Measurements from ENCODE around the gene MC3R. TPM values are rescaled to one million over a fixed set of nuclear protein-coding genes. Genes with fewer than 3 reads are reported as not detected.

MC3R gene
- total RNA-seq, 1 experiment from 2014 or later: not detected

DNA sequence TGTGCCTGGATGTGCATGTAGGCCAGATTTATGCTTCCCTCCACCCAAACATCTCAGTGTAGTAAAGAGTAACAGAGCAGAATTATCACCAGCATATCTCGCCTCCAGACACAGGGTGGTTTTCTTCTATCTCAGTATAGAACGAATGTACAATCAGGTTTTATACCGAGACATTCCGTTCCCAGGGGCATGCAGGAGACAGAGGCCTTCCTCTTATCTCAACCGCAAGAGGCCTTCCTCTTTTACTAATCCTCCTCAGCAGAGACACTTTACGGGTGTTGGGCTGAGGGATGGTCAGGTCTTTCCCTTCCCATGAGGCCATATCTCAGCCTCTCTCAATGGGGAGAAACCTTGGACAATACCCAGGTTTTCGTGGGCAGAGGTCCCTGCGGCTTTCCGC, 36.4 kb upstream of the MC3R start:
- peaks cover 34% of the 10 kb centered on the region for H3K27me3 ChIP-seq (ENCODE audit: low read length)
- H2AFZ ChIP-seq (ENCODE audit: low read length): no peak overlapping the region
- no peaks in the 10 kb centered on the region for H4K20me1 ChIP-seq (ENCODE audit: low read length)
- BruUV-seq (replicated peaks): no TSS peak
- H3K9ac ChIP-seq (ENCODE audit: low read length): no peak overlapping the region
- TF ChIP-seq EZH2 (IDR thresholded peaks at IDR 0.05; ENCODE audit: low read length, unreplicated experiment) (no peak), EZH2phosphoT487 (IDR thresholded peaks at IDR 0.05; ENCODE audit: borderline replicate concordance, low read length) (no peak)
- TF ChIP-seq, protein P1, sequence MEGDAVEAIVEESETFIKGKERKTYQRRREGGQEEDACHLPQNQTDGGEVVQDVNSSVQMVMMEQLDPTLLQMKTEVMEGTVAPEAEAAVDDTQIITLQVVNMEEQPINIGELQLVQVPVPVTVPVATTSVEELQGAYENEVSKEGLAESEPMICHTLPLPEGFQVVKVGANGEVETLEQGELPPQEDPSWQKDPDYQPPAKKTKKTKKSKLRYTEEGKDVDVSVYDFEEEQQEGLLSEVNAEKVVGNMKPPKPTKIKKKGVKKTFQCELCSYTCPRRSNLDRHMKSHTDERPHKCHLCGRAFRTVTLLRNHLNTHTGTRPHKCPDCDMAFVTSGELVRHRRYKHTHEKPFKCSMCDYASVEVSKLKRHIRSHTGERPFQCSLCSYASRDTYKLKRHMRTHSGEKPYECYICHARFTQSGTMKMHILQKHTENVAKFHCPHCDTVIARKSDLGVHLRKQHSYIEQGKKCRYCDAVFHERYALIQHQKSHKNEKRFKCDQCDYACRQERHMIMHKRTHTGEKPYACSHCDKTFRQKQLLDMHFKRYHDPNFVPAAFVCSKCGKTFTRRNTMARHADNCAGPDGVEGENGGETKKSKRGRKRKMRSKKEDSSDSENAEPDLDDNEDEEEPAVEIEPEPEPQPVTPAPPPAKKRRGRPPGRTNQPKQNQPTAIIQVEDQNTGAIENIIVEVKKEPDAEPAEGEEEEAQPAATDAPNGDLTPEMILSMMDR (conservative IDR thresholded peaks at IDR 0.05; ENCODE audit: low read depth, low read length): no peak
- H3K9me3 ChIP-seq (ENCODE audit: low read length): no peaks in the 10 kb centered on the region
- DNase-seq (no peak), ATAC-seq (no peak)
- H3K27ac ChIP-seq (ENCODE audit: low read length): no peak overlapping the region
- H3K4me2 ChIP-seq (ENCODE audit: low read length): no peak overlapping the region
- POLR2A ChIA-PET (ENCODE audit: unreplicated experiment): no interaction called here
- no peaks in the 10 kb centered on the region for H3F3A ChIP-seq (ENCODE audit: low read length, unreplicated experiment)
- H3K79me2 ChIP-seq (ENCODE audit: low read length): no peaks in the 10 kb centered on the region
- H3K9me2 ChIP-seq (replicated peaks; ENCODE audit: low read length): no peaks in the 10 kb centered on the region
- H3K4me3 ChIP-seq (ENCODE audit: low read length): no peak overlapping the region
- H3K36me3 ChIP-seq (ENCODE audit: low read depth, low read length): no peaks in the 10 kb centered on the region
- intact Hi-C loops (cut with micrococcal nuclease): no loop called here
- CTCF ChIA-PET: no interaction called here
- H3K4me1 ChIP-seq (ENCODE audit: insufficient read depth, low read length): no peaks in the 10 kb centered on the region

DNA sequence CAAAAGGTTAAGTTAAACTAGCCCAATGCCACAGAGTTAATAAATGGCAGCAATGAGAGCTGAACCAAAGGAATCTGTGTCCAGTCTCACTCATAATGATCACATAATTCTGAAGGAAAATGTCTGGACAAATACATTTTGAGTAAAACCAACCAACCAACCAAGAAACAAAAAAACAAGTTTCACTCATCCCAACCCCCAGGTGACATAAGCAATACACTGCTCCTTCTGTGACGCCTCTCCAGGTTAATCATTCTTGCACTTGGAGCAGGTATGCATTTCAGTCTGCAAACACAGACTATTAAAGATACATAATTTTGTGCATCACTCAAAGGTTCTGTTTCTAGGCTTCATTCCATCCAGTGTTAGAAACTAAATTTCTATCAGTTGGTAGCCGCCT, 35.2 kb upstream of the MC3R start:
- Histone ChIP-seq H3K79me2 (ENCODE audit: low read length) (no peaks in the 10 kb centered on the region), H3K9ac (ENCODE audit: low read length) (no peak overlapping the region), H2AFZ (ENCODE audit: low read length) (no peak overlapping the region), H3K4me2 (ENCODE audit: low read length) (no peak overlapping the region), H3K27me3 (ENCODE audit: low read length) (peaks cover 34% of the 10 kb centered on the region), H3K27ac (ENCODE audit: low read length) (no peak overlapping the region), H3F3A (ENCODE audit: low read length, unreplicated experiment) (no peaks in the 10 kb centered on the region), H4K20me1 (ENCODE audit: low read length) (no peaks in the 10 kb centered on the region), H3K9me2 (replicated peaks; ENCODE audit: low read length) (no peaks in the 10 kb centered on the region), H3K36me3 (ENCODE audit: low read depth, low read length) (no peaks in the 10 kb centered on the region), H3K4me1 (ENCODE audit: insufficient read depth, low read length) (no peaks in the 10 kb centered on the region), H3K9me3 (ENCODE audit: low read length) (no peaks in the 10 kb centered on the region), H3K4me3 (ENCODE audit: low read length) (no peak overlapping the region)
- POLR2A ChIA-PET (ENCODE audit: unreplicated experiment): no interaction called here
- no peak for DNase-seq
- CTCF ChIA-PET: no interaction called here
- no peak for TF ChIP-seq EZH2 (IDR thresholded peaks at IDR 0.05; ENCODE audit: low read length, unreplicated experiment)
- no peak for TF ChIP-seq EZH2phosphoT487 (IDR thresholded peaks at IDR 0.05; ENCODE audit: borderline replicate concordance, low read length)
- TF ChIP-seq, protein P1 (conservative IDR thresholded peaks at IDR 0.05; ENCODE audit: low read depth, low read length): no peak
- intact Hi-C loops (cut with micrococcal nuclease): no loop called here
- ATAC-seq: no peak
- no TSS peak for BruUV-seq (replicated peaks)

DNA sequence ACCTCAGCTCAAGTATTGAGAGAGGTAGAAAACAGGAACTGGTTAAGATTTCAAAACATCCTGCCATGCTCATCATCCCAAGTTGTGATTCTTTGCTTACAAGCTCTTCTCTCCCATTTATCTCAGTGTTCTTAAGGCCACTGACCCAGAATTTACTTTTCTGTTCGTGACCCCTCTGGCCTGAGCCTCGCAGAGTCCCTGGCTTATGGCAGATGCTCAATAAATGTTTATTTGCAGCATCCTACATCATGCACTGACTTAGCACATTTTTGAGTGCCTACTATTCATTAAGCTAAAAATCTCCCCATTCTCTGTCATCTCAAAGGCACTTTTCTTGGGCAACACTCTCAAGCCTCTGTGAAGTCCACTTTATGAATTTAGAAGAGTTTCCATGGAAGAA, 33.4 kb upstream of the MC3R start:
- intact Hi-C loops (cut with micrococcal nuclease): no loop called here

More for the DNA sequence above, 33.4 kb upstream of the MC3R start:
- H3K4me3 ChIP-seq (ENCODE audit: low read length): no peak overlapping the region
- no peaks in the 10 kb centered on the region for H3F3A ChIP-seq (ENCODE audit: low read length, unreplicated experiment)
- no peak overlapping the region for H3K27ac ChIP-seq (ENCODE audit: low read length)
- H3K9me3 ChIP-seq (ENCODE audit: low read length): no peaks in the 10 kb centered on the region; the same call in 1 of the 2 replicates
- POLR2A ChIA-PET (ENCODE audit: unreplicated experiment): no interaction called here
- H3K27me3 ChIP-seq (ENCODE audit: low read length): peaks cover 28% of the 10 kb centered on the region
- H3K4me1 ChIP-seq (ENCODE audit: insufficient read depth, low read length): no peaks in the 10 kb centered on the region
- CTCF ChIA-PET: interaction anchor here (1.1 kb wide), 1 partner anchor 13 kb away, joined by 4 read pairs; no protein-coding TSS in a partner anchor
- no peak for TF ChIP-seq EZH2phosphoT487 (IDR thresholded peaks at IDR 0.05; ENCODE audit: borderline replicate concordance, low read length)
- TF ChIP-seq, protein P1 (conservative IDR thresholded peaks at IDR 0.05; ENCODE audit: low read depth, low read length): no peak
- no peak for TF ChIP-seq EZH2 (IDR thresholded peaks at IDR 0.05; ENCODE audit: low read length, unreplicated experiment)
- DNase-seq (no peak), ATAC-seq (no peak)
- H3K4me2 ChIP-seq (ENCODE audit: low read length): no peak overlapping the region
- H2AFZ ChIP-seq (ENCODE audit: low read length): no peak overlapping the region
- no peaks in the 10 kb centered on the region for H4K20me1 ChIP-seq (ENCODE audit: low read length)
- no peaks in the 10 kb centered on the region for H3K79me2 ChIP-seq (ENCODE audit: low read length)
- no peaks in the 10 kb centered on the region for H3K36me3 ChIP-seq (ENCODE audit: low read depth, low read length)
- H3K9me2 ChIP-seq (replicated peaks; ENCODE audit: low read length): no peaks in the 10 kb centered on the region
- H3K9ac ChIP-seq (ENCODE audit: low read length): no peak overlapping the region
- BruUV-seq (replicated peaks): no TSS peak

Measured in PC-3 (cell line).